Endothelial cell of umbilical vein (primary cell): ENCODE measurements around the gene CCBE1. TPM values are rescaled to one million over a fixed set of nuclear protein-coding genes. Genes with fewer than 3 reads are reported as not detected.

ENCODE experiments used
- BruUV-seq: library from RNA; stranded (reverse); fragments of 400-500 nt; replicated peaks from 2 replicates; lab custom pipeline; 2021; lab: Mats Ljungman, UMichigan
- CTCF ChIA-PET: fragments of 300-600, 350-600 bp; sonication (Branson Sonifier 250); formaldehyde crosslinking; loops from one replicate; lab custom pipeline; 2021; ENCODE audit warnings: antibody characterized with exemption, inconsistent platforms; lab: Charles Lee
- POLR2A ChIA-PET: fragments of 300-600, 350-600 bp; sonication (Branson Sonifier 250); formaldehyde crosslinking; loops from one replicate; lab custom pipeline; 2021; ENCODE audit warnings: antibody characterized with exemption, inconsistent platforms; lab: Charles Lee
- DNase-seq: peaks from one replicate; pipeline ENCODE4 v3.0.0-alpha.2; 2011; ENCODE audit warnings: low read depth, low spot score
- FAIRE-seq: peaks from 2 replicates; lab custom pipeline; 2011; peaks lifted over from hg19 to GRCh38; lab: Jason Lieb, UNC
- H2AFZ ChIP-seq: 2 replicates; pipeline ENCODE4 v1.6.0; 2012; ENCODE audit warnings: low read depth, low read length, control low read depth, inconsistent platforms
- H3K27ac ChIP-seq: 2 replicates; pipeline ENCODE4 v1.5.1; 2011; ENCODE audit warnings: low read depth, mild to moderate bottlenecking, control low read depth, low read length, moderate library complexity; ENCODE audit not compliant: insufficient read depth
- H3K27me3 ChIP-seq, 2 experiments: 2 replicates each; pipeline versions ENCODE4 v1.6.0 to v1.6.1; 2011; ENCODE audit warnings: low read length in 2 of 2, mixed read lengths in 1 of 2; ENCODE audit not compliant: control insufficient read depth in 2 of 2, insufficient read depth in 2 of 2
- H3K36me3 ChIP-seq, 2 experiments: 2 replicates in 1 of 2; 3 replicates in 1 of 2; pipeline ENCODE4 v1.5.1; 2011; ENCODE audit warnings: low read length in 2 of 2, mild to moderate bottlenecking in 1 of 2, moderate library complexity in 1 of 2; ENCODE audit not compliant: control insufficient read depth in 2 of 2, insufficient read depth in 2 of 2; ENCODE audit errors: extremely low read depth in 1 of 2
- H3K4me1 ChIP-seq: 3 replicates; pipeline ENCODE4 v1.5.1; 2011; ENCODE audit warnings: mild to moderate bottlenecking, low read length; ENCODE audit not compliant: control insufficient read depth, insufficient read depth; ENCODE audit errors: extremely low read depth
- H3K4me2 ChIP-seq: 2 replicates; pipeline ENCODE4 v1.6.1; 2011; ENCODE audit warnings: low read length, control low read depth, mixed read lengths; ENCODE audit not compliant: insufficient read depth
- H3K4me3 ChIP-seq, 3 experiments: fragments of 200-600 bp in 1 of 3; sonication (generic), shearing (Covaris generic) in 1 of 3; replicated peaks in 1 of 3; 2 replicates each; pipeline ENCODE4 v1.5.1; 2011 to 2016; ENCODE audit warnings: control low read depth in 3 of 3, low read length in 3 of 3, mild to moderate bottlenecking in 2 of 3, inconsistent platforms in 1 of 3, low read depth in 1 of 3, moderate library complexity in 1 of 3; ENCODE audit not compliant: insufficient read depth in 1 of 3
- H3K79me2 ChIP-seq: 2 replicates; pipeline ENCODE4 v1.6.0; 2012; ENCODE audit warnings: low read length, inconsistent platforms; ENCODE audit not compliant: control insufficient read depth, insufficient read depth
- H3K9ac ChIP-seq: replicated peaks from 2 replicates; pipeline ENCODE3; 2011; ENCODE audit warnings: low read length, control low read depth; ENCODE audit not compliant: insufficient read depth; ENCODE audit errors: extremely low read depth
- H3K9me1 ChIP-seq: replicated peaks from 3 replicates; pipeline ENCODE4 v1.6.0; 2011; ENCODE audit warnings: mild to moderate bottlenecking, low read length; ENCODE audit not compliant: control insufficient read depth, insufficient read depth; ENCODE audit errors: extremely low read depth
- H3K9me3 ChIP-seq: replicated peaks from 2 replicates; pipeline ENCODE4 v1.5.1; 2012; ENCODE audit warnings: low read length, inconsistent platforms; ENCODE audit not compliant: control insufficient read depth, insufficient read depth
- H4K20me1 ChIP-seq: replicated peaks from 2 replicates; pipeline ENCODE3; 2011; ENCODE audit warnings: mild to moderate bottlenecking, low read length; ENCODE audit not compliant: control insufficient read depth, insufficient read depth; ENCODE audit errors: extremely low read depth
- EZH2 ChIP-seq: IDR thresholded peaks from 2 replicates; pipeline ENCODE4 v1.6.1; 2012; ENCODE audit warnings: borderline replicate concordance, low read depth, mild to moderate bottlenecking, moderate library complexity, low read length, inconsistent platforms; ENCODE audit not compliant: severe bottlenecking
- FOS ChIP-seq: IDR thresholded peaks from 2 replicates; pipeline ENCODE4 v1.6.1; 2011; ENCODE audit warnings: mild to moderate bottlenecking, low read length, moderate library complexity, borderline replicate concordance; ENCODE audit not compliant: insufficient read depth
- GATA2 ChIP-seq: IDR thresholded peaks from 2 replicates; pipeline ENCODE4 v1.7.0; 2011; ENCODE audit warnings: low read depth, mild to moderate bottlenecking, moderate library complexity, mixed read lengths, low read length; ENCODE audit not compliant: insufficient read length, insufficient read depth
- JUN ChIP-seq: IDR thresholded peaks from 2 replicates; pipeline ENCODE4 v1.6.1; 2011; ENCODE audit warnings: borderline replicate concordance, low read depth; ENCODE audit not compliant: insufficient read length, insufficient read depth
- MAX ChIP-seq: IDR thresholded peaks from 2 replicates; pipeline ENCODE4 v1.6.1; 2011; ENCODE audit not compliant: insufficient read depth, insufficient read length
- MYC ChIP-seq: IDR thresholded peaks from one replicate; pipeline ENCODE4 v1.6.1; 2011; ENCODE audit warnings: mild to moderate bottlenecking, low read depth, low read length
- POLR2A ChIP-seq: IDR thresholded peaks from 2 replicates; pipeline ENCODE4 v1.6.1; 2012; ENCODE audit warnings: low read depth, mild to moderate bottlenecking, control low read depth, low read length
- POLR2AphosphoS5 ChIP-seq: IDR thresholded peaks from 2 replicates; pipeline ENCODE4 v1.6.1; 2012; ENCODE audit warnings: low read depth, mild to moderate bottlenecking, control low read depth, low read length, moderate library complexity; ENCODE audit not compliant: insufficient read depth
- dilution Hi-C: fragments of 300-500 bp; cut with MboI; formaldehyde crosslinking; loops from one replicate; pipeline ENCODE4 v1.15.0; 2019; ENCODE audit warnings: low sequenced_read_pairs; ENCODE audit not compliant: extremely low pct_ligation_motif_present
- intact Hi-C: fragments of 100-400 bp; cut with micrococcal nuclease; formaldehyde crosslinking; loops from one replicate; pipeline ENCODE4 v1.10.0; 2022
- polyA plus RNA-seq, 4 experiments: library from polyadenylated mRNA; depleted of rRNA in 3 of 4; stranded (reverse) in 3 of 4; unstranded in 1 of 4; fragments of >200 nt; gene quantifications; 2 replicates each; pipeline versions ENCODE4 v1.2.1 to v1.2.3, GENCODE V29; 2011 to 2012; ENCODE audit warnings: missing spikeins in 1 of 4
- total RNA-seq: library from RNA; stranded (reverse); gene quantifications from 2 replicates; pipeline ENCODE4 v1.2.3, GENCODE V29; 2021
- TF ChIP-seq, protein P1 (sequence below), 2 donors: IDR thresholded peaks; 1 replicate in 1 of 2; 2 replicates in 1 of 2; pipeline ENCODE4 v1.5.1; 2011; ENCODE audit warnings: low read length in 2 of 2, mild to moderate bottlenecking in 2 of 2, moderate library complexity in 2 of 2, control low read depth in 1 of 2, inconsistent platforms in 1 of 2, low read depth in 1 of 2; ENCODE audit not compliant: insufficient read depth in 1 of 2; ENCODE audit errors: extremely low read depth in 1 of 2

CCBE1 gene
- total and polyA plus RNA-seq, 2 donors (not counting 3 experiments of a cell fraction or from before 2014, with no cell fraction given): 0.04 TPM; not detected in 1

- no peaks in the 10 kb centered on the region for H3K9me1 ChIP-seq
- intact Hi-C loops: no loop called here
- no peak overlapping the region for H3K4me2 ChIP-seq
- no peak overlapping the region for H3K27ac ChIP-seq
- H3K4me1 ChIP-seq: no peaks in the 10 kb centered on the region
- TF ChIP-seq FOS: peak; percentile 85
- no peak for TF ChIP-seq MYC
- TF ChIP-seq MAX: no peak
- TF ChIP-seq EZH2: no peak
- TF ChIP-seq, protein P1, sequence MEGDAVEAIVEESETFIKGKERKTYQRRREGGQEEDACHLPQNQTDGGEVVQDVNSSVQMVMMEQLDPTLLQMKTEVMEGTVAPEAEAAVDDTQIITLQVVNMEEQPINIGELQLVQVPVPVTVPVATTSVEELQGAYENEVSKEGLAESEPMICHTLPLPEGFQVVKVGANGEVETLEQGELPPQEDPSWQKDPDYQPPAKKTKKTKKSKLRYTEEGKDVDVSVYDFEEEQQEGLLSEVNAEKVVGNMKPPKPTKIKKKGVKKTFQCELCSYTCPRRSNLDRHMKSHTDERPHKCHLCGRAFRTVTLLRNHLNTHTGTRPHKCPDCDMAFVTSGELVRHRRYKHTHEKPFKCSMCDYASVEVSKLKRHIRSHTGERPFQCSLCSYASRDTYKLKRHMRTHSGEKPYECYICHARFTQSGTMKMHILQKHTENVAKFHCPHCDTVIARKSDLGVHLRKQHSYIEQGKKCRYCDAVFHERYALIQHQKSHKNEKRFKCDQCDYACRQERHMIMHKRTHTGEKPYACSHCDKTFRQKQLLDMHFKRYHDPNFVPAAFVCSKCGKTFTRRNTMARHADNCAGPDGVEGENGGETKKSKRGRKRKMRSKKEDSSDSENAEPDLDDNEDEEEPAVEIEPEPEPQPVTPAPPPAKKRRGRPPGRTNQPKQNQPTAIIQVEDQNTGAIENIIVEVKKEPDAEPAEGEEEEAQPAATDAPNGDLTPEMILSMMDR (IDR thresholded peaks at IDR 0.05; ENCODE audit: extremely low read depth in 1 of 2, insufficient read depth in 1 of 2, low read depth in 1 of 2, low read length in 2 of 2): no peak
- TF ChIP-seq POLR2A: no peak
- TF ChIP-seq POLR2AphosphoS5: peak; percentile 25
- no peak for TF ChIP-seq GATA2
- peak; percentile 13 for TF ChIP-seq JUN
- CTCF ChIA-PET: interaction anchor here (0.5 to 11.3 kb wide), 8 partner anchors 9 to 304 kb away, joined by 3 to 129 read pairs (median 4); partner anchors contain the start of gene CCBE1
- H2AFZ ChIP-seq: no peak overlapping the region
- no peaks in the 10 kb centered on the region for H3K27me3 ChIP-seq
- H4K20me1 ChIP-seq: no peaks in the 10 kb centered on the region
- DNase-seq: peak; percentile 77
- H3K9ac ChIP-seq: no peak overlapping the region
- dilution Hi-C loops: no loop called here
- FAIRE-seq: peak; percentile 71
- POLR2A ChIA-PET: interaction anchor here (0.8 kb wide), 1 partner anchor 19 kb away, joined by 3 read pairs; the partner anchor contains the start of gene CCBE1
- no peaks in the 10 kb centered on the region for H3K36me3 ChIP-seq
- no peaks in the 10 kb centered on the region for H3K9me3 ChIP-seq
- no peaks in the 10 kb centered on the region for H3K79me2 ChIP-seq
- H3K4me3 ChIP-seq: no peak overlapping the region
- BruUV-seq: no TSS peak
Measured at GRCh38 chr18:59715966-59716369, 18.7 kb upstream of the CCBE1 start.
